Epithelial cell of alveolus of lung (primary cell): ENCODE data around the gene L1TD1. TPM values are rescaled to one million over a fixed set of nuclear protein-coding genes. Genes with fewer than 3 reads are reported as not detected.

ENCODE experiments used
- total RNA-seq: library from RNA; depleted of rRNA; stranded (reverse); fragments of >200 nt; gene quantifications from 2 replicates; pipeline ENCODE4 v1.2.1, GENCODE V29; 2015

Gene L1TD1, protein sequence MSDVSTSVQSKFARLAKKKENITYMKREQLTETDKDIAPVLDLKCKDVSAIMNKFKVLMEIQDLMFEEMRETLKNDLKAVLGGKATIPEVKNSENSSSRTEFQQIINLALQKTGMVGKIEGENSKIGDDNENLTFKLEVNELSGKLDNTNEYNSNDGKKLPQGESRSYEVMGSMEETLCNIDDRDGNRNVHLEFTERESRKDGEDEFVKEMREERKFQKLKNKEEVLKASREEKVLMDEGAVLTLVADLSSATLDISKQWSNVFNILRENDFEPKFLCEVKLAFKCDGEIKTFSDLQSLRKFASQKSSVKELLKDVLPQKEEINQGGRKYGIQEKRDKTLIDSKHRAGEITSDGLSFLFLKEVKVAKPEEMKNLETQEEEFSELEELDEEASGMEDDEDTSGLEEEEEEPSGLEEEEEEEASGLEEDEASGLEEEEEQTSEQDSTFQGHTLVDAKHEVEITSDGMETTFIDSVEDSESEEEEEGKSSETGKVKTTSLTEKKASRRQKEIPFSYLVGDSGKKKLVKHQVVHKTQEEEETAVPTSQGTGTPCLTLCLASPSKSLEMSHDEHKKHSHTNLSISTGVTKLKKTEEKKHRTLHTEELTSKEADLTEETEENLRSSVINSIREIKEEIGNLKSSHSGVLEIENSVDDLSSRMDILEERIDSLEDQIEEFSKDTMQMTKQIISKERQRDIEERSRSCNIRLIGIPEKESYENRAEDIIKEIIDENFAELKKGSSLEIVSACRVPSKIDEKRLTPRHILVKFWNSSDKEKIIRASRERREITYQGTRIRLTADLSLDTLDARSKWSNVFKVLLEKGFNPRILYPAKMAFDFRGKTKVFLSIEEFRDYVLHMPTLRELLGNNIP
- 0.78 TPM in 1 of 2 replicates, not detected in the other for total RNA-seq

GRCh38 chr1:62194651-62195544 lies at the start of gene L1TD1:
Gene L1TD1, plus strand, starts transcription at chr1:62194849. Its CDS starts 11,780 bp downstream, at chr1:62206629.

Other genes starting within 250 kb of the L1TD1 start
- 0.16 and 0.91 TPM in 2 replicates for gene KANK4, start 124.6 kb downstream of the L1TD1 start, total RNA-seq
- gene USP1, start 242.2 kb downstream of the L1TD1 start, total RNA-seq, result 20.4 and 27.4 TPM in 2 replicates